ENCODE measurements around the gene NIN. TPM values are rescaled to one million over a fixed set of nuclear protein-coding genes. Genes with fewer than 3 reads are reported as not detected.

The NIN gene
- 10.2 to 17.5 TPM (median 14.5 TPM) in 5 replicates for total RNA-seq (2022; extraction: Qiagen RNA extraction; ENCODE audit: low read depth)

GRCh38 chr14:50830932-50831725 is at the start of gene NIN:
NIN (minus strand) TSS chr14:50831162; CDS start chr14:50822056, 9,106 bp downstream.

GRCh38 chr14:50871914-50872732 is 41.2 kb upstream of the NIN start, which contains the start of gene ABHD12B:
ABHD12B (plus strand) TSS chr14:50872053; CDS start chr14:50872175, 122 bp downstream.

Other genes starting within 250 kb of the NIN start
- 20.8 to 35.5 TPM (median 30.9 TPM) in 5 replicates for gene SAV1, start 162.9 kb downstream of the NIN start, total RNA-seq (2022; extraction: Qiagen RNA extraction; ENCODE audit: low read depth)
- gene ABHD12B, start 40.9 kb upstream of the NIN start, total RNA-seq (2022; extraction: Qiagen RNA extraction; ENCODE audit: low read depth), result not detected in 5 replicates
- 117 to 150 TPM (median 145 TPM) in 5 replicates for gene PYGL, start 113.3 kb upstream of the NIN start, total RNA-seq (2022; extraction: Qiagen RNA extraction; ENCODE audit: low read depth)